ENCODE results near the gene DNM3.
"Not testable (repeated sequence)": the region's sequence is repeated elsewhere in the genome, so short reads cannot be mapped to it uniquely, and the experiment has no call there.

DNM3 gene

DNA sequence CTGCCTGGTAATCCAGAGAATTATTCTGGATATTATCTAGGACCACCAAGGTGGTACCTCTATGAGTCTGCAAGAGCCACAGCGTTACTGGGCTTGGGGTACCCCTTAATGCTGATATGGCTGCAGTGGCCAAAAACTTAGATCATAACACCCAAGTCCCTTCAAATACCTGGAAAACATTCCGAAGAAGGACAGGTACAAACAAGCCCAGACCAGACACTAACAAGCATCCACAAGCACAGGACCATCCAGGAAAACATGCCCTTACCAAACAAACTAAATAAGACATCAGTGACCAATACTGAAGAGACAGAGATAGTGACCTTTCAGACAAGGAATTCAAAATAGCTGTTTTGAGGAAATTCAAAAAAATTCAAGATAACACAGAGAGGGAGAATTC is 582.0 kb downstream of the DNM3 start:
- DNase-seq (ENCODE audit: low spot score) = no peak

DNA sequence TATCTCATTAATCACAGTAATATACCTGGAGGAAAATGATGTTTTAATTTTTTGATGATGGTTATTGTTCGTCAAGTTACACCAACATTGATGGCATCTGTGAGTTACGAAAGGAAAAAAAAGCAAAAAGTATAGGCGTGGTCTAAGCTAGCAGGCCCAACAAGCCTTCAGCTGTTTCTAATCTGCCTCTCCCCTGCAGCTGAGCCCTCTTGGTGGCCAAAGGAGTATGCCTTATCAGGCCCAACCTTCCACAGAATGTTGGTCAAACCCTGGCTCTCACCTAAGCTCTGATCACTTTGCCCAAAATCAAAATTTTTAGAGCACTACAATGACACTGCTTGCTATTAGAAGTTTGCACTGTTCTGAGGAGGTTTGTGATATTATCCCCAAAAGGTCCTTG is 584.0 kb downstream of the DNM3 start:
- DNase-seq (ENCODE audit: low spot score) = no peak

DNA sequence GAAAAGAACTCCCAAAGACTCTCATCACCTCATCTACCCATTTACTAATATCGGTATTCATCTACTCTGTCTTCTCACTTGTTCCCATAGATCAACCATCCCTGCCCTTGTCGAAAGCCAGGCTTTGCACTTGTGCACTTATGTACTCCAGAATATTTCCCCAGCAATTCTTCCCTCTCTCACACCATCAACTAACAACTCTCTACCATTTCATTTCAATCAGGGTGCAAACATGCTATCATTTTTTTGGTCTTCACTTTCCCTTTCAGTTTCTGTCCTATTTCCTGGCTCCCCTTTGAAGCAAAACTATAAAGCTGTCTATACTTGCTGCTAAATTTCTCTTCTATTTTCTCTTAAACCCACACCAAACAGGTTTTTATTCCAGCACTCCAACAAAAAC is 585.9 kb downstream of the DNM3 start:
- no peak for DNase-seq (ENCODE audit: low spot score)

DNA sequence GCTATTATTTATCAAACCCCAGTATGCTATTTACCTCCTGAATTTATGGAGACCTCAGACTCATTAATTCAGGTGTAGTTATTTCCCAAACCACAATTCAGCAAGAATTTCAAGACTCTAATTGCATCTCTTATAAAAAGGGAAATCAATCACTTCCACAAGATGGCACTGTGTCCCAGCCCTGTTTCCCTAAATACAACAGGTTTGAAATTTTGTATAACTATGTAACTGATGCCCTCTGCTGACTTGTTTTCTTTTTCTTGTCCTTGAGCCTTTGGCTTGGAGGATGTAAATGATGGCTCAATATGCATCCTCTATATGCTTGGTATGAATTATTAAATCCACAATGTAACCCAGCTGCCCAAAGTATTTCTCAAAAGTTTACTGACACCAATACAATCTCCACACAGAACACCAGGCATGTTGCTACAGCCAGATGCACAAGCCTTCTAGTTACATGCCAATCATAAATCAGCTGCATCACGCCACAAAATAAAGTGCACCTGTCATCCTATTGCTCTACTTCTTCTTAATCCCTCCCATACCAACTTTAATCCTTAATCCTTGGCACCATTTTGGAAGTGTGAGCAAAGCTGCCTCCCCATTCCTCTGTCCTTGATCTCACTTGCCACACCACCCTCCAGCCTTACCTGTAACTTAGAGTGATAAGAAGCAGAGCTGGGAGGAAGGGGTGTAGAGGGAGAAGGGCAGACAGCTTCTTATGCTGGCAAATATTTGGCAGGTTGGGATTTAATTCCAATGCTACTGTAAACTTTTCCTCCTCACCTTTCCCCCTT is 588.2 kb downstream of the DNM3 start:
- peak; percentile 46 for DNase-seq (ENCODE audit: low spot score)

DNA sequence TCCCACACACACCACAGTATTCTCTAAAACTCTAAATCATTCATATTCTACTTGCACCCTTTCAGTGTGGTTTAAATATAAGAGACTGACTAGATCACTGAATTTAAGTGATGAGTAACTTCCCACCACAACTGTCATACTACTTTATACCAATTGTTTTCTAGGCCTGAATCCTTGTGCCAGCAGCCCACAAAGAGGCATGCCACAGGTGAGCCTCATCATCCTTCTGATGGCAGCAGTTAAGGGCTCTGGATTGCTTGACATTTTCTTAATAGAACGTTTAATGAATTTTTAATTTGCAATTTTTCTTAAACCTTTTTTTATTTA is 588.8 kb downstream of the DNM3 start:
- DNase-seq (ENCODE audit: low spot score) = no peak

DNA sequence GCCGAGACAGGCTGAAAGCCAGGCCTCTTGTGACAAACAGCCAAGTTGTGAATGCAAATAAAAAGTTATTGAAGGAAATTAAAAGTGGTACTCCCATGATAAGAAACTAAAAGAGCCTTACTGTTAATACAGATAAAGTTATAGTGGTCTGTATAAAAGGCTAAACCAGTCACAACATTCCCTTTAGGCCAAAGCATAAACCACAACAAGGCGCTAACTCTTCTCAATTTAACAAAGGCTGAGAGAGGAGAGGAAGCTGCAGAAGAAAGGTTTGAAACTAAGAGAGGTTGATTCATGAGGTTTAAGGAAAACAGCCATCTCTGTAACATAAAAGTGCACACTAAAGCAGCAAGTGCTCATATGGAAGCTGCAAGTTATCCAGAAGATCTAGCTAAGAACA is 589.9 kb downstream of the DNM3 start:
- DNase-seq (ENCODE audit: low spot score) = no peak

DNA sequence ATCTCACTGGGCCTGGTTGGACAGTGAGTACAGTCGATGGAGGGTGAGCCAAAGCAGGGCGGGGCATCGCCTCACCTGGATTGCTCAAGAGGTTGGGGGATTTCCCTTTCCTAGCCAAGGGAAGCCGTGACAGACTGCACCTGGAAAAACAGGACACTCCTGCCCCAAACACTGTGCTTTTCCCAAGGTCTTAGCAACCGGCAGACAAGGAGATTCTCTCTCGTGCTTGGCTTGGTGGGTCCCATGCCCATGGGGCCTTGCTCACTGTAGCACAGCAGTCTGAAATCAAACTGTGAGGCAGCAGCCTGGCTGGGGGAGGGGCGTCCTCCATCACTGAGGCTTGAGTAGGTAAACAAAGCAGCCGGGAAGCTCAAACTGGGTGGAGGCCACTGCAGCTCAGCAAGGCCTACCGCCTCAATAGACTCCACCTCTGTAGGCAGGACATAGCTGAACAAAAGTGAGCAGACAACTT is 590.5 kb downstream of the DNM3 start:
- no peak for DNase-seq (ENCODE audit: low spot score)

DNA sequence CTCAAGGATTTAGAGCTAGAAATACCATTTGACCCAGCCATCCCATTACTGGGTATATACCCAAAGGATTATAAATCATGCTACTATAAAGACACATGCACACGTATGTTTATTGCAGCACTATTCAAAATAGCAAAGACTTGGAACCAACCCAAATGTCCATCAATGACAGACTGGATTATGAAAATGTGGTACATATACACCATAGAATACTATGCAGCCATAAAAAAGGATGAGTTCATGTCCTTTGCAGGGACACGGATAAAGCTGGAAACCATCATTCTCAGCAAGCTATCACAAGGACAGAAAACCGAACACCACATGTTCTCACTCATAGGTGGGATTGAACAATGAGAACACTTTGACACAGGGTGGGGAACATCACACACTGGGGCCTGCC is 595.9 kb downstream of the DNM3 start:
- not testable (repeated sequence) for DNase-seq (ENCODE audit: low spot score)

DNA sequence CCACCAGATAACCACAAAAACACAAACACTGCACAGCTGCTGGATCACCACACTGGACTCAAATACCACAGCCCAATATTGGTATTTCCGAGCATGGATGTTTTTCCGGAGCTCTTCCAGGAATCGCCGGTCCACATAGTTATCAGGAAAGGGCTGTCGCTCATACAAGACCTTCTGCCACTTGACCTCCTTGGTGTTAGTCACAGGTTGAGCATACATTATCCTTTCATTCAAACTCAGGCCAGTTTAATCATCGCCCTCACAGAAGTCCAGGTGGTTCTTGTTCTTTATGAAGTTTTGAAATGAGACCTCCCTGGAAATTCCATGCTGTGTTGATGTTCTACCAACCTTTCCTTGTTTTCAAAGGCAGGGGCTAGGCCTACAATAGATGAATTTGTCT is 601.1 kb downstream of the DNM3 start:
- no peak for DNase-seq (ENCODE audit: low spot score)

DNA sequence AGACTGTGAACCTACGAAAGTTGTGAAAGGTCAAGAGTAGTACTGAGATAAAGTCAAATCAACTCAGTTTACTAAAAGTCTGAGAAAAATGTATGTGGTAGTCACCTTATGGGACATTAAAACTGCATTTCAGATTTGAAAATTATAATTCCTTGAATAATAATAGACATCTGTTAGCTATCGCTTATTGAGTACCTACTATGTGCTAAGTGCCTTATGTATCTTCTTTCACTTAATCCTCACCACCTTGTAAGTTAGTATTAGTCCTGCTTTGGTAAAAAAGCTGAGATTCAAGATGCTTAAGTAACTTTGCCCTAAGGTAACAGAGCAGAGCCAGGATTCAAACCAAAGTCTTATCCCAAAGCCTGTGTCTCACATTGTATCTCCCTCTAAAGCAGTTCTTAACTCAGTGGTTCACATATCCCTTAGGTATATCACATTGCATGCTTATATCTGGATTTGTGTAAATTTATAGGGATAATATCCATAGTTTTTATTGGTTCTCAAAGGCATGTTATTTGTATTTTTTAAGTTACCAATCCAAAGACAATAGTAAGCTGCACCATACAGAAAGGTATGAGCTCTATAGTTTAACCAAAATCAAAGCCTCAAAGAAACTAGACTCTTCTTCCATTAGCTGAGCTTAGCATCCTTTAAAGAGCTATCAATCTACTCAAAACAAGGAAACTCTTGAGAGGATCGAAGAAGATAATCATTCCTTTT is 601.7 kb downstream of the DNM3 start:
- DNase-seq (ENCODE audit: low spot score) = no peak

DNA sequence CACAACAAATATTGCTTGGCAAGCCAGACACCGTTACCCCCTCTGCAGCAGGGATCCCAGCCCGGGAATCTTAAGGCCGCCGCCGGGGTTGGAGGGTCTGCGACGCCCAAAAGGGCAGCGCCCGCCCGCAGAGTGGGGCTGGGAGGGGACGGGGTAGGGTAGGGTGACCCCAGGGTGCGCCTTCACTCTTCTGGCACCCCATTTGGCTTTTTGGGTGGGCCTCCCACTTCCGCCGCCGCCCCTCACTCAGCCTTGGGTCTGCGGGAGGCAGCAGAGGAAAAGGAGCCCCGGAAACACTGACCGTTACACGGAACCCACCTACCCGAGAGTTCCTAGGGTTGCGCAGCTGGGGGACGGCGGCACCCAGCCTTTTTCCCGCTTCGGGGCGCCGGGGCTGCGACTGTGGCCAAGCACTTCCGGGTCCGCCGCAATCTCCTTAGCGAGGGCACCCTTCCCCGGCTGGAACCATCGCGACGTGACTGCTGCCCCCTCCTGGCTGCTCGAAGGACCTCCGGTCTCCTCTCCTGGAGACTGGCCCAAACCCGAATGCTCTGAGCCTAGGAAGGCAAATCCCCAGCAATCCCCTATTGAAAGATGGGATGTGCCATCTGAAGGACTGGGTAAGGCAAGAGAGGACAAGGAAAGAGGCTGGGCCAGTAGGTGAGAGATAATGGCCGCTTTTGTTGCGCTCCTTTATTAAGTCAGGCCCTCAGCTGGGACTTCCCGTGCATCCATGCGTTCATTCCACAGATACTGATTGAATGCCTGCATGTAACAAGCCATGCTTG is 602.6 kb downstream of the DNM3 start, which contains the start of gene PIGC:
Gene PIGC, minus strand, starts transcription at position 404 of the 788 bp plus-strand sequence. CDS start 1,447 bp downstream, outside the sequence.
- peak; percentile 88 for DNase-seq (ENCODE audit: low spot score)

DNA sequence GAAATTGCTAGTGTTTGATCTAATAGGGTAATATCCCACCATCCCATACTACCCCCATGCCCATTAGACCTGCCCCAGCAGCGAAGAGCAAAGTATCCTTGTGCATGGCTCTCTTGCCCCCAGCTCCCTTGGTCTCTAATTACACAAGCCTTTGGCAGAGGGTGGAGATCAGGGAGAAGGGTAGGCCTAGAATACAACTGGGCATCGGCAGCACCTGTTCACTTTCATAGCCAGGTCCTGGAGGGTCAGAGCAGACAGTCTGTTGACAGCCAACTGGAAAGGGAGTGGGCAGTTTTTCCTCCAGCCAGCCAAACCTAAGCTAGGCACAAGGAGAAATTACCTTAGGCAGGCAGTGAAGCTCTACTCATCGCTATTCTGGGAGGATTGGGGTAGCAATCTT is 605.2 kb downstream of the DNM3 start:
- no peak for DNase-seq (ENCODE audit: low spot score)

DNA sequence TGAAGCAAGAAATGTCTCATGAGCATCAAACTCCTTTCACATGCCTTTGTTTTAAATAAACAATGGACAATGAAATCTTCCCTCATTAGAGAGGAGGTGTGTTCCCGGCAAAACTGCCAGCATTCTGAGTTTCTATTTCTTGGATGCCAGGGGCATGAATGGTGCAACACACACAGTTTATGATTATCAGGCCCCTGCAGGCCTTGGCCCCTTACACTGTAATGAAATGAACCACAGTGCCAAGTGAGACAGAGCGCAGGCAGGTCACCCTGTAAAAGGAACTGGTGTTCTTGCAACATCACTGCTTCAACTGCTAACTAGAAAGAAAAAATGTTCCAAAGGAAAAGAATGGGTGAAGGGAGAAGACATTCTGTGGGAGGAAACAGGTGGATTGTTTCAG is 606.3 kb downstream of the DNM3 start:
- no peak for DNase-seq (ENCODE audit: low spot score)

DNA sequence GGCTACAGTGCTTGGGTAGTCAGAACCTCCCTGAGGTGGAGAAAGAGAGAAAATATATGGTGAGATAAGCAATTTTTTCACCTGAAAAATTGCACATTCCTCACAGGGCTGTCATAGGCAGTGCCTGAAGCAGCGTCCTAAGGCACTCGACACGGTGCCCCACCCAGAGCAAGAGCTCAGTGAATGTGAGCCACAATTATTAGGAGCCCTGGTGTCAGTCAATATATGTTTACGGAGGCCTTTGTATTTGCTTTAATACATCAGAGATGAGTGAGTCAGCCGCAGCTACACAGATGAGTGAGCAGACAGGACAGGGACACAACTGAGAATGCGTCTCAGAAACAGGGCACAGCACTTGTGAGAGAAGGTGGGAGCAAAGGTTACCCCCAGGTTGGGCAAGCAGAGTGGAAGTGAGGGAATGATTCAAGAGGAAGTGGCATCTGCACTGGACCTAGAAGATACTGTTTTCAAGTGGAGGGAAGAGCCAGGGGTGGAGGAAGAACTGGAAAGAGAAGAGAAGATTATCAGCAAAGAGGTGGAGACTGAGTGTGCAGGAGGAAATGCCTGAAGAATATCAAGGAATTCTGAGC is 607.8 kb downstream of the DNM3 start:
- DNase-seq (ENCODE audit: low spot score) = no peak

DNA sequence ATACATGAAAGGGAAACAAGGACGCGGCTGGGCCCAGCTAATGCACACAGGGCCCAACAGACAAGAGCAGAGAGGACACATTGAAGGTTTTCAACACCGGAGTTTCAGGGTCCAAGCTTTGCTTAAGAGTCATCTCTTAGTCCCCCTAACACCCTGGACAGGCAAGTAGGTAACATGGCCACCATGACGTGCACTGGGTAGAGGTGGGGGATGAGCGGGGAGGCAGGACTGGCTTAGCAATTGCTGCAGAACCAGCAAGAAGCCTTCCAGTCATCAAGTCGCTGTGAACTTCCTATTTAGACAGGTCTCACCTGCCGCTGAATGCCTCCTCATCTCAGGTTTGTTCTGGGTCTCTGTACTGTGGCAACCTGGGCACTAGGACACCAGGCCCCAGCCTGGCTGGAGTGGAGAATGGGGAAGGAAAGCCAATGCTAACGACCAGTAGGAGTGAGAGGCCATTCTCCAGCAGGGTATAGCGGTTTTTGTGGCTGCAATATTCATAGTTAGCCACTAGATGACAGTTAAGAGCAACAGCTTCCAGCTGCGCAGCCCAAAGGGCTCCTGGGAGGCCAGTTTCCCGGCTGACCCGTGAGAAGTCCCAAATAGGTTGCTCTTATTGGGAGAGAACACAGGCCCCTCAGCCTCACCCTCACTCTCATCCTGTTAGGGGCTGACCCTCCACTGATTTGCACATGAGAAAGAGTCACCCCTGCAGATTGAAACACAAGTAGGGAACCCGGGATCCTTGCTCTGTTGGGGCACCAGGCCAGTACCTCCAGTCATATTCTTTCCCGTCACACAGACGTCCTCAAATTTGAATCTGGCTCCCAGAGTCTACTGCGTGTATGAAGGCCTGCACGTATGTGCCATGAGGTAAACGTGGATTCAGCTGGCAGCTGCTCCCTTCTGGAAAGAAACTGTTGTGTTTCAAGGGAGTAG is 608.6 kb downstream of the DNM3 start:
- DNase-seq (ENCODE audit: low spot score) = peak; percentile 21

DNA sequence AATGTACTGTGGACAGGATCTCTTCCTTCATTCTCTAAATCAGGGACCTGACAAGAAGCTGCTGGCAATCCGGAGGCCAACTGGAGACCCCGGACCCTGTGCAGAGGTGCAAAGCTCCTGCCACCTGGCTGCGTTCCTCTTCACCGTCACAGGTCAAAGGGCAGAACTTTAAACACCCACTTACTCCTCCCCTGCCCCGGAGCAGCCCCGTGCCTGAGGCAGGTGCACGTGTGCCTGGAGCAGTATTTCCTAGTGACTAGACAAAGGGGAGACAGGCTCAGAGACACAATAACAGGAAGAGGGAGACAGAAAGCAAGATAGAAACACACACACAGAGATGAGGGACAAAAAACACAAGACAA is 609.2 kb downstream of the DNM3 start:
- no peak for DNase-seq (ENCODE audit: low spot score)

DNA sequence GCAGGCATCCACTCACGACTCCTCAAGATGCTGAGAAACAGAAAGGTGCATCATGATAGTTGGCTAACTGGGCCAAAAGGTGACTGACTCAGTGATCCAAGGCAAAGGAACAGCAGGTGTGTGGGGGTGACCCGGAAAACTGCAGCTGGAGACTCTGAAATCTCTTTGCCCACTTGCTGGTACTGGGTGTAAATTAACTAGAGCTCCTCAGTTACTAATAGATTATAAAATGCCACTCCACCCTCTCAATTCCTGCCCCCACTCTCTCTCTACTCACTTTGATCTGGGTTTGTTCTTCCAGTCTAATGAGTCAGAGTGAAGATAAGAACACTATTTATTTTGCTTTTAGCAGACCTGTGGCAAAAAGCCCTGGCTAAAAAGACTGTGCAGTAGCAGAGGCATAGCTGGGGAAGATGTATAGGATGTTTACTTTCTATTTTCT is 609.7 kb downstream of the DNM3 start:
- DNase-seq (ENCODE audit: low spot score) = peak; percentile 34

DNA sequence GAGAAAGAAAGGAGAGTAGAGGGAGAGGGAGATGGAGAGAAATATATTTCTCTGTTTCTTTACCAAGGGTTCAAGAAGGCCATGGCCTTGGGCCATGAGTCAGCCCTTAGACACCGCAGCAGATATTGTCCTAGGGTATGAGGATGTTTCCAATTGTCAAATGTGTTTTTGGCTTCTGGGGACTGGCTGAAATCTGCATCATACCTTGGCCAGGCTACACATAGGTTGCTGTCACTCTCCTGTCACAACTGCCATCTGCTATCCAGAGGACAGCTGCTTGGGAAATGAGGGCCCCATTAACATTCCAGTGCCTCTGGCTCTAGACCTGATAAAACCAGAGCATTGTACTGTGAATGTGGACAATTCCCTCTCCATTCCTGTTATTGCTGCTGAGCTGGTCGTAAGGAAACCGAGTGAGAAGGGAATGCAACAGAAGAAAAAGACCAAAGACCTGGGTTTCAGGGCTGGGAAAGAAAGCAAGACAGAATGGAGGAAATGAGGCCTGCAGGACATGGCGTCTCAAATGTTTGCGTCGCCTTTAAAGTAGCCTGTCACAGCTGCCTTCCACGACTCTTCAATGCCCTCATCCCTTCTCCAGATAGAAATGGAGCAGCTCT is 611.3 kb downstream of the DNM3 start:
- DNase-seq (ENCODE audit: low spot score) = no peak

DNA sequence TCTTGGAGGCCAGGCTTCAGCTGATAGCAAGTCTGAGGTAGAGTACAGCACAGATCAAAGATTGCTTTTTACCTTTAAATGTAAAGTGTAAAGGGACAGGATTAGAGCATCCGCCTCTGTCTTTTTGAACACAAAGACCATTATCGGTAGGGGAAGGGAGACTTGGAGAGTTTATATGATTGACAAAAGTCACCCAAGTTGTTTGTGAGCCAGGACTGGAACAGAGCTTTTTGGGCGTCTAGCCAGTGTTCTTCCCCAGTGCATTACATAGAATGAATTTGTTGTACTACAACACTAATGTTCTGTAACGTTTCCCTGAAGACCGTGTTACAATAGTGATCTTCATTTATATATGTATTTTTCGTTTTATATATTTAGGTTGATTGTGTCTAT is 611.9 kb downstream of the DNM3 start:
- no peak for DNase-seq (ENCODE audit: low spot score)

DNA sequence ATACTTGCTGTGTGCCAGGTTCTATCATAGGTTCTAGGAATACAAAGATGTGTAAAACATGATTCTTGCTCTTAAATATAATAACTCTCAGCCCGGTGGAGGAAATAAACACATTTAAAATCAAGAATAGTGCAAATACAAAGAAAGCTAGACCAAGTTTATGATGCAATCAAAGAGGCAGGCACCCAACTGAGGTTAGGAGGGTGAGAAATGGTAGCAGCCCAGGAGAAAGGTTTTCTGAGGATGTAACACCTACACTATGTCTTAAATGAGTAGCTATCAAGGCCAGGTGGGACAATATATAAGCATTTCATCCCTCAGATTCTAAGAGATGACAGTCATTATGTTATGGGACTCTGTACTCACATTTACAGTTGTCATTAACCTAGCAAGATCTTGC is 612.3 kb downstream of the DNM3 start:
- no peak for DNase-seq (ENCODE audit: low spot score)

DNA sequence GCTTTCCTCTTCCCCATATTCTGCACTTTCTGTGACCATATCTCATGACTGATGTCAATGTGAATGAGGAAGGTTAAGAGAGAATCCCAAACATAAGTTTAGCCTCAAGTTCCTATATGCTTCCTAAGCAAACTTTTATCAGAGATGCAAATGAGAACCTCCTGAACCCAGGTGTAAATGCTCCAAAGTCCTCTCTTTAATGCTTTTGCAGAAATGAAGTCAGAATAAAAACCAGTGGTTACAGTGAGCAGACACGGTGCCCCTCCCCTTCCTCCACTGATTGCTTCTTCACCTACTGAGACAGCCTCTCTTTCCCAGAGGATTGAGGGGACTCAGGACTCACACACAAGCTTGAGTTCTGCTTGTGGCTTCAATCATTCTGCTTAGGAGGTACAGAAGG is 614.2 kb downstream of the DNM3 start:
- DNase-seq (ENCODE audit: low spot score) = no peak

Data from putamen (tissue), 1 donor.